Body of pancreas (tissue), 4 donors: ENCODE data around the gene RAET1G. TPM values are rescaled to one million over a fixed set of nuclear protein-coding genes. Genes with fewer than 3 reads are reported as not detected.
"Not testable (repeated sequence)": the region's sequence is repeated elsewhere in the genome, so short reads cannot be mapped to it uniquely, and the experiment has no call there.

Experiments used
- ATAC-seq: fragments of 150-250 bp; one replicate; pipeline ENCODE4 v1.9.1; 2016
- DNase-seq, 4 donors: peaks; one replicate each; pipeline ENCODE4 v3.0.0-alpha.2; 2019
- H3K27ac ChIP-seq, 4 donors: fragments of 200-600 bp; sonication (generic); 1 replicate in 3 of 4; 2 replicates in 1 of 4; pipeline versions ENCODE4 v1.5.1 to v1.6.1; 2016 to 2019; ENCODE audit warnings: mild to moderate bottlenecking in 1 of 4, mixed read lengths in 1 of 4, moderate library complexity in 1 of 4
- H3K27me3 ChIP-seq, 2 donors: fragments of 200-600 bp; sonication (generic); one replicate each; pipeline ENCODE4 v1.6.0; 2016; ENCODE audit warnings: mild to moderate bottlenecking in 1 of 2
- H3K36me3 ChIP-seq, 2 donors: fragments of 200-600 bp; sonication (generic); replicated peaks in 1 of 2; 2 replicates each; pipeline ENCODE4 v1.5.1; 2016; ENCODE audit warnings: low read depth in 2 of 2; ENCODE audit not compliant: insufficient read depth in 1 of 2
- H3K4me1 ChIP-seq: fragments of 200-600 bp; sonication (generic); one replicate; pipeline ENCODE4 v1.6.0; 2016
- H3K4me3 ChIP-seq, 2 donors: fragments of 200-600 bp; sonication (generic); 1 replicate in 1 of 2; 2 replicates in 1 of 2; pipeline ENCODE4 v1.5.1; 2016 to 2019
- H3K9me3 ChIP-seq, 3 donors: fragments of 200-600 bp; sonication (generic); 1 replicate in 2 of 3; 2 replicates in 1 of 3; pipeline ENCODE4 v1.5.1; 2016
- POLR2A ChIP-seq, 3 donors: fragments of 450-650 bp; IDR thresholded peaks; one replicate each; pipeline ENCODE4 v1.6.1; 2016; ENCODE audit warnings: antibody characterized with exemption in 3 of 3, mild to moderate bottlenecking in 2 of 3
- WGBS, 2 donors: methylation state at CpG; one replicate each; pipeline ENCODE4 v1.1.5; 2017; 5-methylcytosine and 5-hydroxymethylcytosine counted together
- intact Hi-C: fragments of 100-400 bp; cut with DNase I; formaldehyde crosslinking; loops from one replicate; pipeline ENCODE4 v1.15.1; 2023
- total RNA-seq, 2 donors: library from RNA; depleted of rRNA; stranded (reverse); fragments of >200 nt; gene quantifications; one replicate each; pipeline ENCODE4 v1.1.0, GENCODE V29; 2016
- TF ChIP-seq, protein P1 (sequence below), 7 experiments: fragments of 450-650 bp in 4 of 7; fragments of 200-600 bp in 3 of 7; sonication (generic) in 3 of 7; IDR thresholded peaks; one replicate each; pipeline ENCODE4 v1.5.1; 2016 to 2019; ENCODE audit warnings: antibody characterized with exemption in 7 of 7

Gene RAET1G
- total RNA-seq, 2 donors from 2014 or later = not detected

GRCh38 chr6:149924933-149925252, 2.0 kb upstream of the RAET1G start:
- Histone ChIP-seq H3K27me3 (no peaks in the 10 kb centered on the region), H3K4me3 (no peak overlapping the region), H3K9me3 (no peaks in the 10 kb centered on the region), H3K36me3 (no peaks in the 10 kb centered on the region), H3K27ac (no peak overlapping the region), H3K4me1 (peaks cover 27% of the 10 kb centered on the region)
- TF ChIP-seq POLR2A (IDR thresholded peaks at IDR 0.05) = no peak
- TF ChIP-seq, protein P1, sequence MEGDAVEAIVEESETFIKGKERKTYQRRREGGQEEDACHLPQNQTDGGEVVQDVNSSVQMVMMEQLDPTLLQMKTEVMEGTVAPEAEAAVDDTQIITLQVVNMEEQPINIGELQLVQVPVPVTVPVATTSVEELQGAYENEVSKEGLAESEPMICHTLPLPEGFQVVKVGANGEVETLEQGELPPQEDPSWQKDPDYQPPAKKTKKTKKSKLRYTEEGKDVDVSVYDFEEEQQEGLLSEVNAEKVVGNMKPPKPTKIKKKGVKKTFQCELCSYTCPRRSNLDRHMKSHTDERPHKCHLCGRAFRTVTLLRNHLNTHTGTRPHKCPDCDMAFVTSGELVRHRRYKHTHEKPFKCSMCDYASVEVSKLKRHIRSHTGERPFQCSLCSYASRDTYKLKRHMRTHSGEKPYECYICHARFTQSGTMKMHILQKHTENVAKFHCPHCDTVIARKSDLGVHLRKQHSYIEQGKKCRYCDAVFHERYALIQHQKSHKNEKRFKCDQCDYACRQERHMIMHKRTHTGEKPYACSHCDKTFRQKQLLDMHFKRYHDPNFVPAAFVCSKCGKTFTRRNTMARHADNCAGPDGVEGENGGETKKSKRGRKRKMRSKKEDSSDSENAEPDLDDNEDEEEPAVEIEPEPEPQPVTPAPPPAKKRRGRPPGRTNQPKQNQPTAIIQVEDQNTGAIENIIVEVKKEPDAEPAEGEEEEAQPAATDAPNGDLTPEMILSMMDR (IDR thresholded peaks at IDR 0.05) = no peak
- WGBS, 2 donors = 64 to 70% methylated on average over 4 of the region's 4 CpGs
- no peak for DNase-seq
- no peak for ATAC-seq
- intact Hi-C loops = loop anchor here (5.0 to 10.0 kb wide), 2 partner anchors 88 to 200 kb away; no protein-coding TSS in a partner anchor

DNA sequence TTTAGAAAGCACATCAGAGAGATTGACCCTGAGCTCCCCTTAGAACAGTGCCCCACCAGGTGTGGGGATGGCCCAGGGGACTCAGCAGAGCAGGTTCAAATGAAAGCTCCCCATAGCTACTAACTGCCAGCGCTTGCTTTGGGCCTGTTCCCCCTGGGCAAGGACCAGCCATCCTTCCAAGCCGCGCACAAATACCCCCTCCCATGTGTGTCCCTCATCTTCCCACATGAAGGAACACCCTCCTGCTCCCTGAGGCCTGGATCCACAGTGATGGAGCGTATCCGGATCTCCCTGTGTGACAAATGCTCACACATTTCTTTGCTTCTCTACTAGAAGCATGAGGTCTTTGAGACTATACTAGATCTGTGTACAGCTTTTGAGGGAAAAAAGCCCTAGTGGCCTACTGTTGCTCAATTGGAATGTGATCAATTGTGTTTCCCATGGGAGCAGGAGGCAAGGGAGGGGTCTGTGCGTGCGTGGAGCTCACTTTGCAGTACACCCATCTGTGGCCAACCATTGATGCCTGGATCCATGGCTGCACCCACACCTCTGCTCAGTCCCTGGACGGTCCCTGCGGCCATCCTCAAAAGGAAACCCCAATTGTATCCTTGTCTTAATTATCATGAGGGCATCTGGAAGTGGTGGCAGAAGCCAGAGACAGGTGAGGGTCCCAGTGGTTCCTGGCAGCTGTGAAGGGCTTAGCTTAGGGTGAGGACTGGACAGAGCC, 1.4 kb upstream of the RAET1G start:
- no peaks in the 10 kb centered on the region for H3K9me3 ChIP-seq
- H3K27ac ChIP-seq = no peak overlapping the region
- TF ChIP-seq, protein P1 (IDR thresholded peaks at IDR 0.05) = no peak
- no peak for TF ChIP-seq POLR2A (IDR thresholded peaks at IDR 0.05)
- intact Hi-C loops = loop anchor here (5.0 to 10.0 kb wide), 2 partner anchors 87 to 200 kb away; no protein-coding TSS in a partner anchor
- no peaks in the 10 kb centered on the region for H3K36me3 ChIP-seq
- DNase-seq (no peak), ATAC-seq (no peak)
- peaks cover 27% of the 10 kb centered on the region for H3K4me1 ChIP-seq
- 77 to 82% methylated on average over 9 of the region's 9 CpGs for WGBS, 2 donors
- no peak overlapping the region for H3K4me3 ChIP-seq
- H3K27me3 ChIP-seq = no peaks in the 10 kb centered on the region

GRCh38 chr6:149923327-149923986, 536 bp upstream of the RAET1G start:
- DNase-seq = no peak
- 16 to 20% methylated on average over 33 of the region's 33 CpGs for WGBS, 2 donors
- TF ChIP-seq, protein P1 (IDR thresholded peaks at IDR 0.05) = no peak
- TF ChIP-seq POLR2A (IDR thresholded peaks at IDR 0.05) = no peak
- peak; percentile 2 for ATAC-seq
- no peaks in the 10 kb centered on the region for H3K9me3 ChIP-seq
- peaks cover 27% of the 10 kb centered on the region for H3K4me1 ChIP-seq
- H3K27ac ChIP-seq = no peak overlapping the region
- no peaks in the 10 kb centered on the region for H3K27me3 ChIP-seq
- H3K36me3 ChIP-seq = no peaks in the 10 kb centered on the region
- intact Hi-C loops = loop anchor here (5.0 to 10.0 kb wide), 2 partner anchors 86 to 199 kb away; no protein-coding TSS in a partner anchor
- peak overlapping the region in 1 of 2 donors; percentile 26 for H3K4me3 ChIP-seq

GRCh38 chr6:149922091-149922490, 830 bp downstream of the RAET1G start:
- H3K9me3 ChIP-seq, H3K27ac ChIP-seq, H3K27me3 ChIP-seq, ATAC-seq, H3K36me3 ChIP-seq, DNase-seq, H3K4me3 ChIP-seq: not testable (repeated sequence)
- intact Hi-C loops = loop anchor here (5.0 to 10.0 kb wide), 2 partner anchors 85 to 197 kb away; no protein-coding TSS in a partner anchor
- WGBS, 2 donors = 36 to 44% methylated on average over 5 of the region's 5 CpGs
- H3K4me1 ChIP-seq = peaks cover 27% of the 10 kb centered on the region

GRCh38 chr6:149921361-149921760, 1.6 kb downstream of the RAET1G start:
- Histone ChIP-seq H3K27me3 (no peaks in the 10 kb centered on the region), H3K4me1 (peaks cover 27% of the 10 kb centered on the region), H3K27ac (no peak overlapping the region), H3K36me3 (no peaks in the 10 kb centered on the region), H3K4me3 (no peak overlapping the region), H3K9me3 (no peaks in the 10 kb centered on the region)
- DNase-seq (no peak), ATAC-seq (no peak)
- intact Hi-C loops = loop anchor here (5.0 to 10.0 kb wide), 2 partner anchors 84 to 197 kb away; no protein-coding TSS in a partner anchor
- TF ChIP-seq, protein P1 (IDR thresholded peaks at IDR 0.05) = no peak
- no peak for TF ChIP-seq POLR2A (IDR thresholded peaks at IDR 0.05)
- 82 to 83% methylated on average over 6 of the region's 6 CpGs for WGBS, 2 donors
